ENCODE measurements around the gene RAD9A.

DNA sequence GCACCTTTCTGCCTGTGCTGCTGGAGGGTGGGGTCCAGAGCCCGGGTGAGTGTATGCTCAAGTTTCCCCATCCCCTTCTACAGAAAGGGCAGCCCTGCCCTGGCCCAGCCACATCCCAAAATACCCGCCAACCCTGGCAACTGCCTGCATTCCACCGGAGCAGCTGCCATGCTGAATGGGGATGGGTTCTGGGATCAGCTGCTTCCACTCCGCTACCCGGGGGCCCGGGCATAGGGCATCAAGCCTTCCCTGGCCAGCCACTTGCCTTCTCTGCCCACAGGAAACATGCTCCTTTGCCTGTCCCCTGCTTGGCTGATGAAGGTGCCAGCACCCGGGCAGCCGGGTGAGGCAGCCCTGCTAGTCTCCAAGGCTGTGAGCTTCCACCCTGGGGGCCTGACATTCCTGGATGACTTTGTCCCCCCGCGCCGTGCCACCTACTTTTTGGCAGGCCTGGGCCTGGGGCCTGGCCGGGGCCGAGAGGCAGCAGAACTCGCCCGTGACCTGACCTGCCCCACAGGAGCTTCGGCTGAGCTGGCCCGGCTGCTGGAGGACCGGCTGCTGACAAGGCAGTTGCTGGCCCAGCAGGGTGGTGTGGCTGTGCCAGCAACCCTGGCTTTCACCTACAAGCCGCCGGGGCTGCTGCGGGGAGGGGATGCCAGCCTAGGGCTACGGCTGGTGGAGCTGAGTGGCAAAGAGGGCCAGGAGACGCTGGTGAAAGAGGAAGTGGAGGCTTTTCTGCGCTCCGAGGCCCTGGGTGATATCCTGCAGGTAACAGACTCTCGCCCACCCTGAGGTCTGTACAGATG, 26.9 kb downstream of the RAD9A start:
- no peak for TF ChIP-seq EZH2 (IDR thresholded peaks at IDR 0.05; ENCODE audit: insufficient read depth, poor library complexity, severe bottlenecking)
- TF ChIP-seq EZH2phosphoT487 (IDR thresholded peaks at IDR 0.05; ENCODE audit: insufficient read depth, low read depth) = no peak

Measured in GM23248 (cell line).